Measurements from ENCODE around the gene KDM6B.
A peak's percentile ranks its signal among the peaks of the same experiment; 100 is the strongest.
"Not testable (repeated sequence)": the region's sequence is repeated elsewhere in the genome, so short reads cannot be mapped to it uniquely, and the experiment has no call there.

Gene KDM6B

DNA sequence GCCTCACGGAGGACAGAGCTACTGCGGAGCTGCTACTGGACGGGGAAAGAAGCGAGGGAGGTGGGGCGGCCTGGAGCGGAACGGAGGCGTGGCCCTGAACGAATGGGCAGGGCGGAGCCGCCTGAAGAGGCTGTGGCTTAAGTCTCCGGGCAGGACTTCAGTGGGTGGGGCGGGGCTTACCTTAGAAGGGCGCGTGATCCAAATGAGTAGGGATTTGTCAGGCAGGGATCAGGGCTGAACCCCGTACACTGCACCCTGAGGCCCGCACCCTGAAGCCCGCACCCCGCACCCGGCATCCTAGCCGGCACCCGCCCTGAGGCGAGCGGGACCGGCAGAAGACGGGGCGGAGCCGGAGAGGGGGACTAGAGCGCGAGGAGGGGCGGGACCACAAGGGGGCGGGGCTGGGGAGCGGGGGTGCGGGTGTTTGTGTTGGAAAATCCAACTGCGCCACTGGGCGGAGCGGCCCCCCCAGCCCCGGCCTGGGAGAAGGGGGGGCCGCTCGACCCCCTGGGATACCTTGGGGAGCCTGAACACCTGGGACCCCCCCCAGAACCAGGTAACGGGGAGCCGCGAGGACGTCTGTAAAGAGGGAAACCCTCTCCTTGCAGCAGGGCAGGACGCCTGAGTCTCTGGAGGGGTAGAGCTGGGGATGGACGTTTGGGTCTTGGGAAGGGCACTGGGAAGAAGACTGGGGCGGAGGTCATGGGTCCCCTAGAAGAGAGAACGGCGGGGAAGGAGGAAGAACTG, at the start of gene KDM6B:
TSS of gene KDM6B (plus strand) at position 423 of the 747 bp plus-strand sequence. CDS start 11,338 bp downstream, outside the sequence.
- DNase-seq: peak; percentile 81

- DNase-seq: no peak
These were observed 47.2 kb upstream of the KDM6B start for GRCh38 chr17:7786866-7787265.

DNA sequence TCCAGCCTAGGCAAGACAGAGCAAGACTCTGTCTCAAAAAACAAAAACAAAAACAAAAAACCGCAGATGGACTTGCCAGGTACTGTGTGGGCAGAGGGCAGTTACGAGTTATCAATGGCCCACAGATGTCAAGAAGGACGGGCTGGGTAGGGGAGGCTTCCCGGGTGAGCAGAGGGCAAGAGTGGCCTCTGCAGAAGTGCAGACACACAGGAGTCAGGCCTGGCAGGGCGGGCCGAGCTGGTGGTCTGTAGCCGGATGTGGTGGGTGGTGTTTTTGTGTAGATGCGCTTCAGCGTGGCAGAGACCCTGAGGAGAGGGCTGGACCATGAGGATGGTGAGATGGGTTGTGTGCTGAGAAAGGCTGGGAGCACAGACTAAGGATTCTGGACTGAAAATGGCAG, 44.9 kb upstream of the KDM6B start:
- no peak for DNase-seq

GRCh38 chr17:7790150-7790549, 43.9 kb upstream of the KDM6B start:
- DNase-seq: no peak

GRCh38 chr17:7792611-7793010, 41.4 kb upstream of the KDM6B start:
- no peak for DNase-seq

DNA sequence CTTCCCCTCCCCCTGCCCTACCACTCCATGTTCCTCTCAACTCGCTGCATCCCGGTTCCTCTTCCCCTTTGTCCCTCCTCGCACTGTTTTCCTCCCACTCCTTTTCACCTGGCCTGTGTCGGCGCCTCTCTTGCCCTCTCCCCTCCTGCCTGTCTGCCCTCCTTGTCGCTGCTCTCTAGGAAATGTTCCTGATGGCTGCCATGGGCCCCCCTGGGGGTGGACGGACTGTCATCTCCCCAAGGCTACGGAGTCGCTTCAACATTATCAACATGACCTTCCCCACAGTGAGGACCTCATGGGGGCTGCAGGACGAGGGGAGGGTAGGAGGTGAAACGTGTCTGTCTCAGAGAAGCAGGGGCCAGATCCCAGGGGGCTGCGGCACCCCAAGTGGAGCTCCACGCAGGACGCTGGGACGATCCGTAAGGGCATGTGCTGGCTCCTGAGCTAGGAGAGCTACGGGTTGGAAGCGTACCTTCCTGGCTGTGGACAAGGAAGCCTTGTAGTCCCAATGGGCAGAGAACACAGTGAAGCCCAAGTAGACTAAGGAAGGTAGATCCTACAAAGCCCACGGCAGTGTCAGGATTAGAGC, 39.8 kb upstream of the KDM6B start:
- DNase-seq: no peak

DNA sequence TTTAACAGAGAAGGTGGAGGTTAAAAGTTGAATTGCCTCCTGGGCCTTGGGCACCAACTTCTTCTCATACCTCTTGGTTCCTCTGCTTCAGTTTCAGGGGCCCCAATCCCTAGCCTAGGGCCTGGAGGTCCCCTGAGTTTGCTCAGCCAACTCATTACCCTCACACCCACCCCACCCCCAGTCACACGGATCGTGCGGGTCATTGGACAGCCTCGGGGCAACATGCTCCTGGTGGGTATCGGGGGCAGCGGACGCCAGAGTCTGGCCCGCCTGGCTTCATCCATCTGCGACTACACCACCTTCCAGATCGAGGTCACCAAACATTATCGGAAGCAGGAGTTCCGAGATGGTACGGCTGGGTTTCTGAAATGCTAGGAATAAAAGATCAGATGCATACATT, 36.0 kb upstream of the KDM6B start:
- DNase-seq: no peak

DNA sequence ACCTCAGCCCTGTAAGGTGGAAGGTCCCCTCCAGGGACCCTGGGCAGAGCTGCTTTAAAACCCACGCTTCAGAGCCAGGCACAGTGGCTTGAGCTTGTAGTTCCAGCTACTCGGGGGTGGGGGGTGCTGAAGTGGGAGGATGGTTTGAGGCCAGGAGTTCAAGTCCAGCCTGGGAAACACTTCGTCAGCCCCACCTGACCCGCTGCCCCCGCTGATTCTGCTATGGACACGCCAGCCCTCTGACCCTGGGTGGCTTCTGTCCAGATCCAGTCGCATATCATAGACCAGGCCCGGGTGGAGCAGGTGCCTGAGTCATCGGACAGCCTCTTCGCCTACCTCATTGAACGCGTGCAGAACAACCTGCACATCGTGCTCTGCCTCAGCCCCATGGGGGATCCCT, 35.2 kb upstream of the KDM6B start:
- no peak for DNase-seq

DNA sequence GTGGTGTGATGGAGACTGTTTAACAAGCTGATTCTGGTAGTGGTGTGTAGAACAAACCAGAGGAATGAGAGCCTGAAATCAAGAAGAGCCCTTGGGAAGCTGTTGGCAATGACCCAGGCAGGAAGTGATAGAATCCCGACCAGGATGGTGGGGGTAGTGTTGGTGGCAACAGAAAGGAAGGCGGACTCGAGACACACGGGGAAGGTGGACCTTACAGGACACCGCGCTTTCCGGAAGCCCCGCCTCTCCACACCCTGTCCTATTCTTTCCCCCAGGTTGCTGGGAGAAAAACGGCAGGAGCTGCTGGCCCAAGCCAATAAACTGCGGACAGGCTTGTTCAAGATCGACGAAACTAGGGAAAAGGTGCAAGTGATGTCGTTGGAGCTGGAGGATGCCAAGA, 30.0 kb upstream of the KDM6B start:
- no peak for DNase-seq

- no peak for DNase-seq
These were observed 27.4 kb upstream of the KDM6B start for GRCh38 chr17:7806587-7806986.

GRCh38 chr17:7807206-7807605, 26.8 kb upstream of the KDM6B start:
- DNase-seq: no peak

DNA sequence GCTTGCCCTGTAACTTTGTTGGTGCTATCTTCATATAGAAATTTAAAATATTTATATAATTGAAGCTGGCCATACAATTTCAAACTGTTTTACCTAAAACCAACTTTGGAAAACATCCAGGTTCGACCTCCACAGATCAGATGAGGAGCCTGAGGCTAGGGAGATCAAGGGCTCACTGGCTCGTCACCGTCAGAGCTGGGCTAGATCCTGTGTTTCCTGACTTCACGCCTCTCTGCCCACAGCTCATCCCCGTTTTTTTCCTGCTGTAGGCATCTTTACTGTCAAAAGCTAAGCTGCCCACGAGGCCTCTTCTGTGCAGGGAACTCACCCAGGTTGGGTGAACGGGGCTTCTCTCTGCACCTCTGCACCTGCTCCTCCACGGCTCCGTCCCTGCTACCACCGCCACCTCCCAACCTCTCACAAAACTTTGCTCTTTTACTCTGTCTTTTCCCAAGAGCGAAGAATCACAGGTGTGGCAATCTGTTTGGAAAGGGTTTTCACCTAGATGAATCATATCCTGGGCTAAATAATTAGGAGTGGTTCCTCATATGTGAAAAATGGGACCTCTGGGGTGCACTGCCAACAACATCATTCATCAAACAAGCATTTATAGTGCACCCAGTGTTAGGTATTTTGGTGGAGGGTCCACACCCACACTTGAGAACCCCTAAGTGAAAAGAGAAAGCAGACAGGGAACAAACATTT, 24.8 kb upstream of the KDM6B start:
- no peak for DNase-seq

DNA sequence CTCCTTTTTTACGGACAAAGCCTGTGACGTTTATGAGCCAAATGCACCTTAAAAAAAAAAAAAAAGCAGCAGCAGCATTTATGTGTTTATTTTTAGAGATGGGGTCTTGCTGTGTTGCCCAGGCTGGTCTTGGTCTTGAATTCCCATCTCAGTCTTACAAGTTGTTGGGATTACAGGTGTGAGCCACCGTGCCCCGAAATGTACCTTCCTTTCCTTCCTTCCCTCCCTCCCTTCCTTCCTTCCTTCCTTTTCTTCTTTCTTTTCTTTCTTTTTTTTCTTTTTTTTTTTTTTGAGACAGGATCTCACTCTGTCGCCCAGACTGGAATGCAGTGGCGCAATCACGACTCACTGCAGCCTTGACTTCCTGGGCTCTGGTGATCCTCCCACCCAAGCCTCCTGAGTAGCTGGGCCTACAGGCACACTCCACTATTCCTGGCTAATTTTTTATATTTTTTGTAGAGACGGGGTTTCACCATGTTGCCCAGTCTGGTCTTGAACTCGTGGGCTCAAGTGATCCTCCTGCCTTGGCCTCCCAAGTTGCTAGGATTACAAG, 24.1 kb upstream of the KDM6B start:
- DNase-seq: not testable (repeated sequence)

- no peak for DNase-seq
These were observed 22.8 kb upstream of the KDM6B start for GRCh38 chr17:7811251-7811650.

GRCh38 chr17:7814969-7815368, 19.0 kb upstream of the KDM6B start:
- no peak for DNase-seq

DNA sequence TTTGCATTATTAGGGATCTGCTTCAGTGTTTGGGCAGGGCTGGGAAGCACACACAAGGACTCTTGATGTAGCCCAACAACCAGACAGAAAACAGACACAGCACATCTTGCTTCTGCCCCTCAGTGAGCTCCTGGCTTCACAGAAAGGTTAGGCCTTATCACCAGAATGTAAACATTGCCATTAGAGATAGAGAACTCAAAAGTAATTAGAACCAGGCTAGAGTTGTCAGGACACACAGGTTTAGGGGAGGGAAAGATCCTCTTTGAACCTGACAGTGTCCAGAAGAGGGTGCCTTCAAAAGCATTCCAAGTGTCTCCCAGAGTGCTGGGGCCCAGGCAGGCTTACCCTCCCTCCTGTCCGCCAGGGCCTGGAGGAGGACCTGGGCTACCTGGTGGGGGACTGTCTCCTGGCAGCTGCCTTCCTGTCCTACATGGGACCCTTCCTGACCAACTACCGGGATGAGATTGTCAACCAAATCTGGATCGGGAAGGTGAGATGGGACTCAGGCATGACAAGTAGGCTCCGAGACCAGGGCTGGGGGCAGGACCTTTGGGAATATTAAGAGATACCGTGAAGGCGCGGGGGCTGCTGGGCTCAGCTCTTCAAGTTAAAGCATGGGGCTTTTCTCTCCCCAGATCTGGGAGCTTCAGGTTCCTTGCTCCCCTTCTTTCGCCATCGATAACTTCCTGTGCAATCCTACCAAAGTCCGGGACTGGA, 16.9 kb upstream of the KDM6B start:
- no peak for DNase-seq

GRCh38 chr17:7817643-7817964, 16.4 kb upstream of the KDM6B start:
- DNase-seq: no peak

GRCh38 chr17:7818026-7818425, 16.0 kb upstream of the KDM6B start:
- no peak for DNase-seq

- DNase-seq: no peak
These were observed 15.0 kb upstream of the KDM6B start for GRCh38 chr17:7818746-7819645.

- no peak for DNase-seq
These were observed 13.8 kb upstream of the KDM6B start for GRCh38 chr17:7820231-7820630.

GRCh38 chr17:7822126-7822525, 11.9 kb upstream of the KDM6B start:
- no peak for DNase-seq

GRCh38 chr17:7823581-7824001, 10.4 kb upstream of the KDM6B start:
- DNase-seq: no peak
